ENCODE data around the gene DDX39B. TPM values are rescaled to one million over a fixed set of nuclear protein-coding genes. Genes with fewer than 3 reads are reported as not detected.

The DDX39B gene
- total and polyA plus RNA-seq, 2 donors (not counting 3 experiments of a cell fraction or from before 2014, with no cell fraction given) = 453 to 766 TPM

DNA sequence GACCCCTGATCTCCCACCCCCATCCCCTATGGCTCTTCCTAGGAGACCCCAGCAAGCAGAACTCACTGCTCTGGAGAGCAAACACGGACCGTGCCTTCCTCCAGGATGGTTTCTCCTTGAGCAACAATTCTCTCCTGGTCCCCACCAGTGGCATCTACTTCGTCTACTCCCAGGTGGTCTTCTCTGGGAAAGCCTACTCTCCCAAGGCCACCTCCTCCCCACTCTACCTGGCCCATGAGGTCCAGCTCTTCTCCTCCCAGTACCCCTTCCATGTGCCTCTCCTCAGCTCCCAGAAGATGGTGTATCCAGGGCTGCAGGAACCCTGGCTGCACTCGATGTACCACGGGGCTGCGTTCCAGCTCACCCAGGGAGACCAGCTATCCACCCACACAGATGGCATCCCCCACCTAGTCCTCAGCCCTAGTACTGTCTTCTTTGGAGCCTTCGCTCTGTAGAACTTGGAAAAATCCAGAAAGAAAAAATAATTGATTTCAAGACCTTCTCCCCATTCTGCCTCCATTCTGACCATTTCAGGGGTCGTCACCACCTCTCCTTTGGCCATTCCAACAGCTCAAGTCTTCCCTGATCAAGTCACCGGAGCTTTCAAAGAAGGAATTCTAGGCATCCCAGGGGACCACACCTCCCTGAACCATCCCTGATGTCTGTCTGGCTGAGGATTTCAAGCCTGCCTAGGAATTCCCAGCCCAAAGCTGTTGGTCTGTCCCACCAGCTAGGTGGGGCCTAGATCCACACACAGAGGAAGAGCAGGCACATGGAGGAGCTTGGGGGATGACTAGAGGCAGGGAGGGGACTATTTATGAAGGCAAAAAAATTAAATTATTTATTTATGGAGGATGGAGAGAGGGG lies 31.7 kb upstream of the DDX39B start:
- Histone ChIP-seq H3K79me2 (ENCODE audit: control insufficient read depth, insufficient read depth, low read length) (no peaks in the 10 kb centered on the region), H2AFZ (ENCODE audit: low read depth, low read length) (no peak overlapping the region), H3K4me3 (replicated peaks in 1 of 3; ENCODE audit: insufficient read depth in 1 of 3, low read depth in 1 of 3, low read length in 3 of 3) (no peak overlapping the region), H3K9me3 (replicated peaks; ENCODE audit: control insufficient read depth, insufficient read depth, low read length) (no peaks in the 10 kb centered on the region), H3K27me3 (ENCODE audit: control insufficient read depth in 2 of 2, insufficient read depth in 2 of 2, low read length in 2 of 2) (no peaks in the 10 kb centered on the region), H3K9me1 (replicated peaks; ENCODE audit: control insufficient read depth, extremely low read depth, insufficient read depth, low read length) (no peaks in the 10 kb centered on the region), H3K4me2 (ENCODE audit: insufficient read depth, low read length) (no peak overlapping the region), H3K9ac (replicated peaks; ENCODE audit: extremely low read depth, insufficient read depth, low read length) (no peak overlapping the region), H4K20me1 (replicated peaks; ENCODE audit: control insufficient read depth, extremely low read depth, insufficient read depth, low read length) (no peaks in the 10 kb centered on the region), H3K36me3 (ENCODE audit: control insufficient read depth in 2 of 2, extremely low read depth in 1 of 2, insufficient read depth in 2 of 2, low read length in 2 of 2) (no peaks in the 10 kb centered on the region), H3K27ac (ENCODE audit: insufficient read depth, low read depth, low read length) (no peak overlapping the region), H3K4me1 (ENCODE audit: control insufficient read depth, extremely low read depth, insufficient read depth, low read length) (no peaks in the 10 kb centered on the region)
- intact Hi-C loops (cut with micrococcal nuclease) = no loop called here
- TF ChIP-seq POLR2A (IDR thresholded peaks at IDR 0.05; ENCODE audit: low read depth, low read length) = no peak
- TF ChIP-seq, protein P1, sequence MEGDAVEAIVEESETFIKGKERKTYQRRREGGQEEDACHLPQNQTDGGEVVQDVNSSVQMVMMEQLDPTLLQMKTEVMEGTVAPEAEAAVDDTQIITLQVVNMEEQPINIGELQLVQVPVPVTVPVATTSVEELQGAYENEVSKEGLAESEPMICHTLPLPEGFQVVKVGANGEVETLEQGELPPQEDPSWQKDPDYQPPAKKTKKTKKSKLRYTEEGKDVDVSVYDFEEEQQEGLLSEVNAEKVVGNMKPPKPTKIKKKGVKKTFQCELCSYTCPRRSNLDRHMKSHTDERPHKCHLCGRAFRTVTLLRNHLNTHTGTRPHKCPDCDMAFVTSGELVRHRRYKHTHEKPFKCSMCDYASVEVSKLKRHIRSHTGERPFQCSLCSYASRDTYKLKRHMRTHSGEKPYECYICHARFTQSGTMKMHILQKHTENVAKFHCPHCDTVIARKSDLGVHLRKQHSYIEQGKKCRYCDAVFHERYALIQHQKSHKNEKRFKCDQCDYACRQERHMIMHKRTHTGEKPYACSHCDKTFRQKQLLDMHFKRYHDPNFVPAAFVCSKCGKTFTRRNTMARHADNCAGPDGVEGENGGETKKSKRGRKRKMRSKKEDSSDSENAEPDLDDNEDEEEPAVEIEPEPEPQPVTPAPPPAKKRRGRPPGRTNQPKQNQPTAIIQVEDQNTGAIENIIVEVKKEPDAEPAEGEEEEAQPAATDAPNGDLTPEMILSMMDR (IDR thresholded peaks at IDR 0.05; ENCODE audit: extremely low read depth in 1 of 2, insufficient read depth in 1 of 2, low read depth in 1 of 2, low read length in 2 of 2) = no peak
- no peak for TF ChIP-seq FOS (IDR thresholded peaks at IDR 0.05; ENCODE audit: borderline replicate concordance, insufficient read depth, low read length)
- TF ChIP-seq JUN (IDR thresholded peaks at IDR 0.05; ENCODE audit: borderline replicate concordance, insufficient read depth, insufficient read length, low read depth) = no peak
- TF ChIP-seq GATA2 (IDR thresholded peaks at IDR 0.05; ENCODE audit: insufficient read depth, insufficient read length, low read depth, low read length) = no peak
- TF ChIP-seq MAX (IDR thresholded peaks at IDR 0.05; ENCODE audit: insufficient read depth, insufficient read length) = no peak
- TF ChIP-seq POLR2AphosphoS5 (IDR thresholded peaks at IDR 0.05; ENCODE audit: insufficient read depth, low read depth, low read length) = no peak
- TF ChIP-seq MYC (IDR thresholded peaks at IDR 0.05; ENCODE audit: low read depth, low read length) = no peak
- TF ChIP-seq EZH2 (IDR thresholded peaks at IDR 0.05; ENCODE audit: borderline replicate concordance, low read depth, low read length, severe bottlenecking) = no peak
- ChIA-PET POLR2A (no interaction called here), CTCF (interaction anchor here (4.2 to 32.6 kb wide), 3 partner anchors 12 to 22 kb away, joined by 16 to 1517 read pairs (median 286); partner anchors contain the start of genes ATP6V1G2, DDX39B, LST1 and NCR3)
- BruUV-seq (replicated peaks) = no TSS peak
- dilution Hi-C loops (cut with MboI; ENCODE audit: extremely low pct_ligation_motif_present, low sequenced_read_pairs) = no loop called here
- FAIRE-seq (no peak), DNase-seq (ENCODE audit: low read depth, low spot score) (no peak)

Measured in endothelial cell of umbilical vein (primary cell).